Heart left ventricle (tissue), 13 donors: ENCODE measurements around the gene GSTM4.

Experiments used
- POLR2A ChIP-seq, 2 donors: fragments of 450-650 bp; IDR thresholded peaks; one replicate each; pipeline ENCODE4 v1.6.1; 2017; ENCODE audit warnings: antibody characterized with exemption in 2 of 2, mild to moderate bottlenecking in 2 of 2, moderate library complexity in 2 of 2
- TF ChIP-seq, protein P1 (sequence below), 12 donors: fragments of 200-600 bp; sonication (generic) in 4 of 12; IDR thresholded peaks; one replicate each; pipeline versions ENCODE4 v1.5.0 to v1.8.0; 2018 to 2022; ENCODE audit warnings: antibody characterized with exemption in 12 of 12, mild to moderate bottlenecking in 5 of 12
- donor health status: ischemic (EF 13 %, LVEDD 7.1; RV severe dilation, severe dysfunction).
- donor health status: DM: no; HTN: yes; CAD: no.
- donor health status: DM: no; HTN: no; CAD: no.
- donor health status: ischemic (EF 25% LVEDD 6.9; RV normal size, moderate dysfunction).
- donor health status: ischemic (EF 25% LVEDD 5.7; RV mildly dilated, moderate dysfunction).
- donor health status: ischemic (EF 35%, LVEDD 5.7; RV mildly dilated, moderate dysfunction).
- donor health status: nonischemic (EF 11% LVEDD 7.7; RV severe dilation, severe dysfunction).
- donor health status: DM: yes; HTN: yes; CAD: no.
- donor health status: PGD.
- donor health status: ischemic (EF 29% LVEDD 5.4; RV normal size, mild dysfunction).
- donor health status: nonischemic (EF 23%, LVEDD 6.1; RV moderate dilation, normal function).

DNA sequence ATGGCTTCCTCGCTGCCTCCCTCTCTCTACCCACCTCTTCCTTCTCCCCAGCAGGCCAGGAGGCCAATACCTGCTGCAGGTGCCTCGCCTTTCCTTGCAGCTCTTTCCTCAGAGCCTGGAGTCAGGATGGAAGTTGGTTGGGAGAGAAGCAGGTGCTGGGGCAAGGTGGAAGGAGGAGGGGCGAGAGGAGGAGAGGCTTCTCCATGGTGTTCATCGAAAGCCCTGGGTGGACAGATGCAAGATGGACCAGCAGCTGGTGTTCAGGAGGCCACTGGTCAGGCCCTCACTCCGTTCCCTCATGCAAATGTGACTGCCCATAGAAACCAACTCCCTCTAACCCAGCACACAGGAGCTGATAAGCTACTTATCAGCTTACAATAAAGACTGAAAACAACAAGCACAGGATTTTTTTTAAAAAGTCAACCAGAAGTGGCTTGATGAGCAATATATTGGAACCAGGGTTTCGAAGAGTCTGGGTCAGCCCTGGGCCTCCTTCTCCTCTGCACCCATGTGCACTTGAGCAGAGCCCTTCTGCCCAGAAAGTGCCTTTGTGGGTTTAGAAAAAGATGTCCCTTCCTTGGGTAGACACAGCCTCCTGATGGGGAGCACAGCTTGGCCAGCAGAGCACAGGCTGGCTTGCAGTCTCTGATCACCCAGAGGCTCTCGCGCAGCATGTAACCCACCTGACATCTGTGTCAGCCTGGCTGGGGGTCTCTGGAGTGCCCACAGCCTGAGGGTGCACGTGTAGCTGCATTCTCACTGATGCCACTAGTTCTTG, 16.6 kb upstream of the GSTM4 start:
- TF ChIP-seq, protein P1, sequence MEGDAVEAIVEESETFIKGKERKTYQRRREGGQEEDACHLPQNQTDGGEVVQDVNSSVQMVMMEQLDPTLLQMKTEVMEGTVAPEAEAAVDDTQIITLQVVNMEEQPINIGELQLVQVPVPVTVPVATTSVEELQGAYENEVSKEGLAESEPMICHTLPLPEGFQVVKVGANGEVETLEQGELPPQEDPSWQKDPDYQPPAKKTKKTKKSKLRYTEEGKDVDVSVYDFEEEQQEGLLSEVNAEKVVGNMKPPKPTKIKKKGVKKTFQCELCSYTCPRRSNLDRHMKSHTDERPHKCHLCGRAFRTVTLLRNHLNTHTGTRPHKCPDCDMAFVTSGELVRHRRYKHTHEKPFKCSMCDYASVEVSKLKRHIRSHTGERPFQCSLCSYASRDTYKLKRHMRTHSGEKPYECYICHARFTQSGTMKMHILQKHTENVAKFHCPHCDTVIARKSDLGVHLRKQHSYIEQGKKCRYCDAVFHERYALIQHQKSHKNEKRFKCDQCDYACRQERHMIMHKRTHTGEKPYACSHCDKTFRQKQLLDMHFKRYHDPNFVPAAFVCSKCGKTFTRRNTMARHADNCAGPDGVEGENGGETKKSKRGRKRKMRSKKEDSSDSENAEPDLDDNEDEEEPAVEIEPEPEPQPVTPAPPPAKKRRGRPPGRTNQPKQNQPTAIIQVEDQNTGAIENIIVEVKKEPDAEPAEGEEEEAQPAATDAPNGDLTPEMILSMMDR (IDR thresholded peaks at IDR 0.05): no peak
- TF ChIP-seq POLR2A (IDR thresholded peaks at IDR 0.05): no peak
